Fibroblast of lung (primary cell): ENCODE data around the gene NEDD4L. TPM values are rescaled to one million over a fixed set of nuclear protein-coding genes. Genes with fewer than 3 reads are reported as not detected.

ENCODE experiments used
- DNase-seq, 2 donors: peaks; one replicate each; pipeline versions ENCODE4 v3.0.0 to v3.0.0-alpha.2; 2010; ENCODE audit warnings: low read depth in 2 of 2
- H2AFZ ChIP-seq: 2 replicates; pipeline ENCODE4 v1.5.1; 2012; ENCODE audit warnings: low read length, control low read depth, inconsistent platforms
- H3K27ac ChIP-seq: 2 replicates; pipeline ENCODE4 v1.5.1; 2011; ENCODE audit warnings: low read length, control low read depth; ENCODE audit not compliant: insufficient read depth
- H3K27me3 ChIP-seq: 2 replicates; pipeline ENCODE4 v1.5.1; 2011; ENCODE audit warnings: mild to moderate bottlenecking, low read length; ENCODE audit not compliant: control insufficient read depth, insufficient read depth
- H3K36me3 ChIP-seq: 2 replicates; pipeline ENCODE4 v1.5.1; 2011; ENCODE audit warnings: low read length; ENCODE audit not compliant: control insufficient read depth, insufficient read depth
- H3K4me1 ChIP-seq: 2 replicates; pipeline ENCODE4 v1.5.1; 2011; ENCODE audit warnings: low read length; ENCODE audit not compliant: control insufficient read depth, insufficient read depth; ENCODE audit errors: extremely low read depth
- H3K4me2 ChIP-seq: 2 replicates; pipeline ENCODE4 v1.5.1; 2011; ENCODE audit warnings: low read length, control low read depth; ENCODE audit not compliant: insufficient read depth; ENCODE audit errors: extremely low read depth
- H3K4me3 ChIP-seq, 4 experiments: fragments of 200-600 bp in 1 of 4; sonication (generic) in 1 of 4; replicated peaks in 1 of 4; 2 replicates each; pipeline ENCODE4 v1.5.1; 2011 to 2016; ENCODE audit warnings: low read length in 4 of 4, low read depth in 3 of 4, mild to moderate bottlenecking in 3 of 4, control low read depth in 2 of 4, inconsistent platforms in 1 of 4, mixed read lengths in 1 of 4; ENCODE audit not compliant: insufficient read depth in 1 of 4; ENCODE audit errors: control extremely low read depth in 1 of 4
- H3K79me2 ChIP-seq: 2 replicates; pipeline ENCODE4 v1.5.1; 2012; ENCODE audit warnings: mild to moderate bottlenecking, low read length, inconsistent platforms; ENCODE audit not compliant: control insufficient read depth, insufficient read depth
- H3K9ac ChIP-seq: 2 replicates; pipeline ENCODE4 v1.5.1; 2011; ENCODE audit warnings: mild to moderate bottlenecking, low read length, control low read depth; ENCODE audit not compliant: insufficient read depth
- H3K9me3 ChIP-seq: 2 replicates; pipeline ENCODE4 v1.5.1; 2012; ENCODE audit warnings: low read depth, low read length; ENCODE audit not compliant: control insufficient read depth, insufficient read depth
- H4K20me1 ChIP-seq: 2 replicates; pipeline ENCODE4 v1.5.1; 2011; ENCODE audit warnings: low read length; ENCODE audit not compliant: control insufficient read depth, insufficient read depth; ENCODE audit errors: extremely low read depth
- EZH2 ChIP-seq: IDR thresholded peaks from 2 replicates; pipeline ENCODE4 v1.5.1; 2012; ENCODE audit warnings: low read length, control low read depth, mild to moderate bottlenecking; ENCODE audit errors: missing control alignments
- polyA plus RNA-seq, 2 donors: library from polyadenylated mRNA; depleted of rRNA in 1 of 2; stranded (reverse) in 1 of 2; unstranded in 1 of 2; fragments of >200 nt; gene quantifications; 2 replicates each; pipeline ENCODE4 v1.2.1, GENCODE V29; 2011 to 2012; ENCODE audit warnings: missing spikeins in 1 of 2
- total RNA-seq: library from RNA; depleted of rRNA; stranded (reverse); fragments of >200 nt; gene quantifications from 2 replicates; pipeline ENCODE4 v1.2.1, GENCODE V29; 2014
- TF ChIP-seq, protein P1 (sequence below), 2 donors: IDR thresholded peaks in 1 of 2; conservative IDR thresholded peaks in 1 of 2; 1 replicate in 1 of 2; 2 replicates in 1 of 2; pipeline ENCODE4 v1.5.1; 2011 to 2012; ENCODE audit warnings: low read length in 2 of 2, control low read depth in 1 of 2, inconsistent platforms in 1 of 2, low read depth in 1 of 2, mild to moderate bottlenecking in 1 of 2

Gene NEDD4L
- total and polyA plus RNA-seq, 2 donors (not counting 1 experiment from before 2014, with no cell fraction given) = 5.5 to 18.7 TPM

DNA sequence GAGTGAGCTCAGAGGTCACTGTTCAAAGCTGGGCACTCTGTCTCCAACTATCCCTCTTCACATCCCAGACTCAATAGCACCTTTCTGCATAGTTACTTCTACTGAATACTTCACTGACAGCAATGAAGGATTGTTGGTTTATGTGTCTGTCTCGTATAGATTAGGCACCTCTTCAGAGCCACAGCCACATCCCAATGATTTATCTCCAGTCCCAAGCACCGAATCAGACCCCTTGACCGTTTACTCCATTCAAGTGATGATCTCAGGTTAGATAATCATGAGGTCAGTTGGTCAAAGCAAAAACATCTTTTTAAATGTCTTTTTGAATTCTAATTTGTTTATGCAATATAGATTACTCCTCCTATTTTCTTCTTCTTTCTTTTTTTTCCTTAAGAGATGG, 14.7 kb downstream of the NEDD4L start:
- Histone ChIP-seq H2AFZ (no peak overlapping the region), H3K27ac (no peak overlapping the region), H3K4me1 (peaks cover 2% of the 10 kb centered on the region), H3K79me2 (no peaks in the 10 kb centered on the region), H3K4me2 (no peak overlapping the region), H3K27me3 (no peaks in the 10 kb centered on the region), H4K20me1 (no peaks in the 10 kb centered on the region), H3K9ac (no peak overlapping the region), H3K36me3 (no peaks in the 10 kb centered on the region), H3K4me3 (no peak overlapping the region), H3K9me3 (no peaks in the 10 kb centered on the region)
- DNase-seq = peak; percentile 8 to 60
- no peak for TF ChIP-seq EZH2
- TF ChIP-seq, protein P1, sequence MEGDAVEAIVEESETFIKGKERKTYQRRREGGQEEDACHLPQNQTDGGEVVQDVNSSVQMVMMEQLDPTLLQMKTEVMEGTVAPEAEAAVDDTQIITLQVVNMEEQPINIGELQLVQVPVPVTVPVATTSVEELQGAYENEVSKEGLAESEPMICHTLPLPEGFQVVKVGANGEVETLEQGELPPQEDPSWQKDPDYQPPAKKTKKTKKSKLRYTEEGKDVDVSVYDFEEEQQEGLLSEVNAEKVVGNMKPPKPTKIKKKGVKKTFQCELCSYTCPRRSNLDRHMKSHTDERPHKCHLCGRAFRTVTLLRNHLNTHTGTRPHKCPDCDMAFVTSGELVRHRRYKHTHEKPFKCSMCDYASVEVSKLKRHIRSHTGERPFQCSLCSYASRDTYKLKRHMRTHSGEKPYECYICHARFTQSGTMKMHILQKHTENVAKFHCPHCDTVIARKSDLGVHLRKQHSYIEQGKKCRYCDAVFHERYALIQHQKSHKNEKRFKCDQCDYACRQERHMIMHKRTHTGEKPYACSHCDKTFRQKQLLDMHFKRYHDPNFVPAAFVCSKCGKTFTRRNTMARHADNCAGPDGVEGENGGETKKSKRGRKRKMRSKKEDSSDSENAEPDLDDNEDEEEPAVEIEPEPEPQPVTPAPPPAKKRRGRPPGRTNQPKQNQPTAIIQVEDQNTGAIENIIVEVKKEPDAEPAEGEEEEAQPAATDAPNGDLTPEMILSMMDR (conservative IDR thresholded peaks at IDR 0.05 in 1 of 2, IDR thresholded peaks at IDR 0.05 in 1 of 2; ENCODE audit: low read depth in 1 of 2, low read length in 2 of 2) = no peak

DNA sequence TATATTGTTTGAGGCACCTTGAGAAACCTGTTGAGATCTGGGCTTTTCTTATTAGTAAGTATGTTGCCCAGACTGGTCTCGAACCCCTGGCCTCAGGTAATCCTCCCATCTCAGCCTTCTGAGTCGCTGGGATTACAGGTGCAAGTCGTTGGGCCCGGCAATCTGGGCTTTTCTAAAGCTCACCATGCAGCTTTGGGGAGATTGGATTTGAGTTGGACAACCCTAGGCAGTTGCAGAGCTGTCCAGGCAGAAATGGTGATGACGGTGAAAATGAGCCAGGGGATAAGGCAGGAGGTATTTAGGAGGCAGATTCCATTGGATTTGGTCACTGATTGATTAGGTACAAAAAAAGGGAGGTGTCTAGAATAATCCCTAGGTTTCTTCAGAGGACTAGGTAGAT, 16.2 kb downstream of the NEDD4L start:
- Histone ChIP-seq H3K4me1 (no peaks in the 10 kb centered on the region), H3K27ac (no peak overlapping the region), H3K9ac (no peak overlapping the region), H4K20me1 (no peaks in the 10 kb centered on the region), H3K4me2 (no peak overlapping the region), H3K27me3 (no peaks in the 10 kb centered on the region), H3K36me3 (no peaks in the 10 kb centered on the region), H3K9me3 (no peaks in the 10 kb centered on the region), H2AFZ (no peak overlapping the region), H3K79me2 (no peaks in the 10 kb centered on the region), H3K4me3 (no peak overlapping the region)
- TF ChIP-seq, protein P1 (conservative IDR thresholded peaks at IDR 0.05 in 1 of 2, IDR thresholded peaks at IDR 0.05 in 1 of 2; ENCODE audit: low read depth in 1 of 2, low read length in 2 of 2) = no peak
- TF ChIP-seq EZH2 = no peak
- DNase-seq = no peak

- Histone ChIP-seq H3K79me2 (no peaks in the 10 kb centered on the region), H3K4me2 (no peak overlapping the region), H3K9ac (no peak overlapping the region), H3K9me3 (no peaks in the 10 kb centered on the region), H2AFZ (no peak overlapping the region), H3K27me3 (no peaks in the 10 kb centered on the region), H3K36me3 (no peaks in the 10 kb centered on the region), H3K27ac (no peak overlapping the region), H4K20me1 (no peaks in the 10 kb centered on the region), H3K4me3 (no peak overlapping the region), H3K4me1 (no peaks in the 10 kb centered on the region)
- no peak for DNase-seq
- TF ChIP-seq, protein P1 (conservative IDR thresholded peaks at IDR 0.05 in 1 of 2, IDR thresholded peaks at IDR 0.05 in 1 of 2; ENCODE audit: low read depth in 1 of 2, low read length in 2 of 2) = no peak
- TF ChIP-seq EZH2 = no peak
These were observed 17.3 kb downstream of the NEDD4L start for GRCh38 chr18:58061349-58061748.
